NCI-H1436 treated with DMSO at 0.1 percent for 48 hours (cell line): ENCODE results near the gene CRYBG2.
"Not testable (repeated sequence)": the region's sequence is repeated elsewhere in the genome, so short reads cannot be mapped to it uniquely, and the experiment has no call there.

Experiments
- DNase-seq: peaks from one replicate; lab custom pipeline; 2025; lab: John Stamatoyannopoulos, UW

CRYBG2 gene

GRCh38 chr1:26295194-26296138 lies 58.5 kb downstream of the CRYBG2 start:
- no peak for DNase-seq

GRCh38 chr1:26293911-26294463 lies 59.9 kb downstream of the CRYBG2 start:
- DNase-seq: no peak

- DNase-seq: not testable (repeated sequence)
These were observed 61.2 kb downstream of the CRYBG2 start for GRCh38 chr1:26292735-26293134.

GRCh38 chr1:26291939-26292338 lies 62.0 kb downstream of the CRYBG2 start:
- no peak for DNase-seq

GRCh38 chr1:26291433-26291832 lies 62.5 kb downstream of the CRYBG2 start:
- DNase-seq: no peak

GRCh38 chr1:26290882-26291261 lies 63.1 kb downstream of the CRYBG2 start:
- no peak for DNase-seq

GRCh38 chr1:26290122-26290881 lies 63.6 kb downstream of the CRYBG2 start:
- no peak for DNase-seq

- no peak for DNase-seq
These were observed 64.5 kb downstream of the CRYBG2 start for GRCh38 chr1:26289158-26290059.

GRCh38 chr1:26288311-26288941 lies 65.5 kb downstream of the CRYBG2 start:
- DNase-seq: no peak

GRCh38 chr1:26287811-26288210 lies 66.1 kb downstream of the CRYBG2 start:
- no peak for DNase-seq

- no peak for DNase-seq
These were observed 66.8 kb downstream of the CRYBG2 start for GRCh38 chr1:26287033-26287711.

- no peak for DNase-seq
These were observed 67.9 kb downstream of the CRYBG2 start for GRCh38 chr1:26286064-26286416.

GRCh38 chr1:26285366-26286063 lies 68.4 kb downstream of the CRYBG2 start:
- DNase-seq: no peak

GRCh38 chr1:26284597-26285347 lies 69.2 kb downstream of the CRYBG2 start:
- no peak for DNase-seq

- no peak for DNase-seq
These were observed 69.9 kb downstream of the CRYBG2 start for GRCh38 chr1:26283871-26284596.

- no peak for DNase-seq
These were observed 70.6 kb downstream of the CRYBG2 start for GRCh38 chr1:26283279-26283853.

- no peak for DNase-seq
These were observed 71.5 kb downstream of the CRYBG2 start for GRCh38 chr1:26282401-26282918.

GRCh38 chr1:26281971-26282370 lies 72.0 kb downstream of the CRYBG2 start:
- no peak for DNase-seq
